Measurements from ENCODE around the gene BAIAP2.

- no peak for TF ChIP-seq POLR2AphosphoS5 (IDR thresholded peaks at IDR 0.05; ENCODE audit: borderline replicate concordance, low read depth, low read length)
- TF ChIP-seq EZH2 (IDR thresholded peaks at IDR 0.05), result no peak
Observed at GRCh38 chr17:81124377-81124776, 89.4 kb downstream of the BAIAP2 start.
